GM19467 (cell line): ENCODE results near the gene ZNG1A.
"Not testable (repeated sequence)": the region's sequence is repeated elsewhere in the genome, so short reads cannot be mapped to it uniquely, and the experiment has no call there.

Experiments used
- ATAC-seq: cut with Tn5 transposase; IDR thresholded peaks from one replicate; pipeline ENCODE4 v1.9.1; 2021; ENCODE audit warnings: mild to moderate bottlenecking, moderate library complexity; ENCODE audit not compliant: unreplicated experiment

The ZNG1A gene

GRCh38 chr9:178140-178825 lies 573 bp downstream of the ZNG1A start:
- not testable (repeated sequence) for ATAC-seq

- not testable (repeated sequence) for ATAC-seq
Measured at GRCh38 chr9:169757-170156, 9.1 kb downstream of the ZNG1A start.

- ATAC-seq = not testable (repeated sequence)
Measured at GRCh38 chr9:159871-160270, 19.0 kb downstream of the ZNG1A start.

GRCh38 chr9:151173-151572 lies 27.7 kb downstream of the ZNG1A start:
- not testable (repeated sequence) for ATAC-seq

GRCh38 chr9:139880-140279 lies 39.0 kb downstream of the ZNG1A start:
- not testable (repeated sequence) for ATAC-seq

GRCh38 chr9:117995-118467 lies 60.8 kb downstream of the ZNG1A start, which contains the start of gene FOXD4:
TSS of gene FOXD4 (minus strand) at chr9:118417. CDS start at chr9:118119, 298 bp downstream.
- ATAC-seq = not testable (repeated sequence)

GRCh38 chr9:117144-117994 lies 61.5 kb downstream of the ZNG1A start:
- ATAC-seq = not testable (repeated sequence)

GRCh38 chr9:116239-117077 lies 62.4 kb downstream of the ZNG1A start:
- ATAC-seq = not testable (repeated sequence)

- ATAC-seq = not testable (repeated sequence)
Measured at GRCh38 chr9:115118-115451, 63.8 kb downstream of the ZNG1A start.

- not testable (repeated sequence) for ATAC-seq
Measured at GRCh38 chr9:114267-115117, 64.4 kb downstream of the ZNG1A start.

GRCh38 chr9:113468-114266 lies 65.2 kb downstream of the ZNG1A start:
- peak; percentile 55 for ATAC-seq

- not testable (repeated sequence) for ATAC-seq
Measured at GRCh38 chr9:112589-113467, 66.0 kb downstream of the ZNG1A start.

GRCh38 chr9:110672-111071 lies 68.2 kb downstream of the ZNG1A start:
- not testable (repeated sequence) for ATAC-seq

GRCh38 chr9:109540-109939 lies 69.3 kb downstream of the ZNG1A start:
- not testable (repeated sequence) for ATAC-seq

GRCh38 chr9:108742-109495 lies 69.9 kb downstream of the ZNG1A start:
- ATAC-seq = not testable (repeated sequence)

GRCh38 chr9:105991-106390 lies 72.9 kb downstream of the ZNG1A start:
- ATAC-seq = not testable (repeated sequence)

GRCh38 chr9:100430-100829 lies 78.4 kb downstream of the ZNG1A start:
- ATAC-seq = not testable (repeated sequence)
